Nephron progenitor cell (in vitro differentiated cells): ENCODE data around the gene HTT-AS.
A peak's percentile ranks its signal among the peaks of the same experiment; 100 is the strongest.
"Not testable (repeated sequence)": the region's sequence is repeated elsewhere in the genome, so short reads cannot be mapped to it uniquely, and the experiment has no call there.

Experiments
- DNase-seq: peaks from one replicate; pipeline ENCODE4 v3.0.0; 2021
- H3K27ac Mint-ChIP-seq: 2 replicates; pipeline ENCODE4 v1.8.0; 2021; ENCODE audit warnings: mild to moderate bottlenecking, moderate library complexity, mixed read lengths
- H3K27me3 Mint-ChIP-seq: 2 replicates; pipeline ENCODE4 v1.8.0; 2021; ENCODE audit warnings: mild to moderate bottlenecking, low read depth, mixed read lengths; ENCODE audit not compliant: poor library complexity
- H3K36me3 Mint-ChIP-seq: 2 replicates; pipeline ENCODE4 v1.8.0; 2021; ENCODE audit warnings: low read depth, mixed read lengths
- H3K4me1 Mint-ChIP-seq: 2 replicates; pipeline ENCODE4 v1.8.0; 2021; ENCODE audit warnings: mixed read lengths
- H3K4me3 Mint-ChIP-seq: 2 replicates; pipeline ENCODE4 v1.8.0; 2021; ENCODE audit warnings: mild to moderate bottlenecking, moderate library complexity, mixed read lengths
- H3K9me3 Mint-ChIP-seq: 2 replicates; pipeline ENCODE4 v1.8.0; 2021; ENCODE audit warnings: mild to moderate bottlenecking, moderate library complexity, mixed read lengths
- TF ChIP-seq, protein P1 (sequence below): fragments of 200-600 bp; sonication (generic); IDR thresholded peaks from 2 replicates; pipeline ENCODE4 v1.5.0; 2021; ENCODE audit warnings: antibody characterized with exemption

The HTT-AS gene

DNA sequence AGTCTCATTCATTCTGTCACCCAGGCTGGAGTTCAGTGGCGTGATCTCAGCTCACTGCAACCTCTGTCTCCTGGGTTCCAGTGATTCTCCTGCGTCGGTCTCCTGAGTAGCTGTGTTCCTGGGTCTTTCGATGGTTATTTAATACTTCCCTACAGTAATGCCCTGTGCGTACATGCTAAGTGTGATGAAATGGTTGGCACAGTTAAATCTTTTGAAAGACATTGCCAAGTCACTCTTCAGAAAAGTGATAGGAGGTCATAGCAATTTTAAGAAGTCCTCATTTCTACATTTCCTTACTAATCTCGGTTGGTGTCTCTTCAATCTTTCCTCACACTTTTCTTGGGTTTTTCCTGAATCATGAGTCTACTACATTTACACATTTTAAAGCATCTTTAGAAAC, 14.4 kb downstream of the HTT-AS start:
- TF ChIP-seq, protein P1, sequence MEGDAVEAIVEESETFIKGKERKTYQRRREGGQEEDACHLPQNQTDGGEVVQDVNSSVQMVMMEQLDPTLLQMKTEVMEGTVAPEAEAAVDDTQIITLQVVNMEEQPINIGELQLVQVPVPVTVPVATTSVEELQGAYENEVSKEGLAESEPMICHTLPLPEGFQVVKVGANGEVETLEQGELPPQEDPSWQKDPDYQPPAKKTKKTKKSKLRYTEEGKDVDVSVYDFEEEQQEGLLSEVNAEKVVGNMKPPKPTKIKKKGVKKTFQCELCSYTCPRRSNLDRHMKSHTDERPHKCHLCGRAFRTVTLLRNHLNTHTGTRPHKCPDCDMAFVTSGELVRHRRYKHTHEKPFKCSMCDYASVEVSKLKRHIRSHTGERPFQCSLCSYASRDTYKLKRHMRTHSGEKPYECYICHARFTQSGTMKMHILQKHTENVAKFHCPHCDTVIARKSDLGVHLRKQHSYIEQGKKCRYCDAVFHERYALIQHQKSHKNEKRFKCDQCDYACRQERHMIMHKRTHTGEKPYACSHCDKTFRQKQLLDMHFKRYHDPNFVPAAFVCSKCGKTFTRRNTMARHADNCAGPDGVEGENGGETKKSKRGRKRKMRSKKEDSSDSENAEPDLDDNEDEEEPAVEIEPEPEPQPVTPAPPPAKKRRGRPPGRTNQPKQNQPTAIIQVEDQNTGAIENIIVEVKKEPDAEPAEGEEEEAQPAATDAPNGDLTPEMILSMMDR, result no peak
- Mint-ChIP-seq H3K27ac (no peak overlapping the region), H3K36me3 (no peaks in the 10 kb centered on the region), H3K4me1 (no peaks in the 10 kb centered on the region), H3K27me3 (peaks cover 16% of the 10 kb centered on the region), H3K4me3 (no peak overlapping the region), H3K9me3 (peaks cover 33% of the 10 kb centered on the region)
- no peak for DNase-seq

DNA sequence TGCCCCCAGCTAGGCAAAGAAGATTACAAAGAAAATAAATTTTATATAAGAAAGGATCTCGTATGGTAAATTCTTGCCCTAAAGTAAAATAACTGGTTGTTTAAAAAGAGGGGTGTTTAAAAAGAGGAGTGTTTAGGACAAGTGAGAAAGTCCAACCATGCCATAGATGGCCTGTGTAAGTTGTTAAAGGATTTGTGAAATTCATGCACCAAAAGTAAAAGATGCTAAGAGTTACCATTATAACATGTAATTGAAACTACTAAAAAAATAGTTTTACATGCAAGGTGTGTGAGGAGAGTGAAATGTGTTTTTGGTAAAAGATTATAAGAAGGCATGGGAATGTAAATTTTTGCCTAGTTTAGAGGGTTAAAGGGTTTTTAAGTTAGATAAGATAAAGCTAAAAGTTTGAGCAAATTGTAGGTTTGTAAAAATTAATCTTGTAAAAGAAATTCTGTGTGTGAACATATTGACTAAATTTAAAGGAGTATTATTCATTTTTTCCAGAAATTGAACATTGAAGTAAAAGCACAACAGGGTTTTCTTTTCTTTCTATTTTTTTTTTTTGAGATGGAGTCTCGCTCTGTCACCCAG, 20.1 kb downstream of the HTT-AS start:
- no peaks in the 10 kb centered on the region for H3K4me1 Mint-ChIP-seq
- peaks cover 11% of the 10 kb centered on the region for H3K27me3 Mint-ChIP-seq
- peaks cover 52% of the 10 kb centered on the region for H3K9me3 Mint-ChIP-seq
- no peak overlapping the region for H3K4me3 Mint-ChIP-seq
- TF ChIP-seq, protein P1, result no peak
- DNase-seq, result no peak
- peaks cover 6% of the 10 kb centered on the region for H3K36me3 Mint-ChIP-seq
- H3K27ac Mint-ChIP-seq, result no peak overlapping the region

DNA sequence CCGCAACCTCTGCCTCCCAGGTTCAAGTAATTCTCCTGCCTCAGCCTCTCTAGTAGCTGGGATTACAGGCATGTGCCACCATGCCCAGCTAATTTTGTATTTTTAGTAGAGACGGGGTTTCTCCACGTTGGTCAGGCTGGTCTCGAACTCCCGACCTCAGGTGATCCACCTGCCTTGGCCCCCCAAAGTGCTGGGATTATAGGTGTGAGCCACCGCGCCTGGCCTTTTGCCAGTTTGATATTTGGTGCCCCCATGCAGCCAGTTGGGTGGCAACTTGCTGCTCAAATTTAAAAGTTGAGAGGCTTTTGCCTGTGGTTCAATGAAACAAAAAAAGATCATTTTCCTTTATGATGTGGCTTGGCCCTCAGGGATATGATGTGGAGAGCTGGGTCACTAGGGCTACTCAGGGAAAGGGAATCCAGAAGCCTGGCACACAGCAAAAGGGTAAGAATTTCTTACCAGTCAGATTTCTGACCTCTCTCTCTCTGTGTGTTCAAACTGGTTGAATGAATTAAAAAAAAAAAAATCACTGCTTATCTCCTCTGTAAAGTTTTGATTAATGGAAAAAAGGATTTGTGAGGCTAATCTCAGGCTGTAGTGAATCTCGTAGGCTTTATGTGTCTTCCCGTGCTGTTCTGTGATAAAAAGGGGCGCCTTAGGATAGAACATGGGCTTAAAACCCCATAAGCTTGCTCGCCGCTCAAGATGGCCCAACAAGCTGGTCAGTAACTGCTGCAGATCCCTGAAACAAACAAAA, 23.0 kb downstream of the HTT-AS start:
- H3K27ac Mint-ChIP-seq, result not testable (repeated sequence)

DNA sequence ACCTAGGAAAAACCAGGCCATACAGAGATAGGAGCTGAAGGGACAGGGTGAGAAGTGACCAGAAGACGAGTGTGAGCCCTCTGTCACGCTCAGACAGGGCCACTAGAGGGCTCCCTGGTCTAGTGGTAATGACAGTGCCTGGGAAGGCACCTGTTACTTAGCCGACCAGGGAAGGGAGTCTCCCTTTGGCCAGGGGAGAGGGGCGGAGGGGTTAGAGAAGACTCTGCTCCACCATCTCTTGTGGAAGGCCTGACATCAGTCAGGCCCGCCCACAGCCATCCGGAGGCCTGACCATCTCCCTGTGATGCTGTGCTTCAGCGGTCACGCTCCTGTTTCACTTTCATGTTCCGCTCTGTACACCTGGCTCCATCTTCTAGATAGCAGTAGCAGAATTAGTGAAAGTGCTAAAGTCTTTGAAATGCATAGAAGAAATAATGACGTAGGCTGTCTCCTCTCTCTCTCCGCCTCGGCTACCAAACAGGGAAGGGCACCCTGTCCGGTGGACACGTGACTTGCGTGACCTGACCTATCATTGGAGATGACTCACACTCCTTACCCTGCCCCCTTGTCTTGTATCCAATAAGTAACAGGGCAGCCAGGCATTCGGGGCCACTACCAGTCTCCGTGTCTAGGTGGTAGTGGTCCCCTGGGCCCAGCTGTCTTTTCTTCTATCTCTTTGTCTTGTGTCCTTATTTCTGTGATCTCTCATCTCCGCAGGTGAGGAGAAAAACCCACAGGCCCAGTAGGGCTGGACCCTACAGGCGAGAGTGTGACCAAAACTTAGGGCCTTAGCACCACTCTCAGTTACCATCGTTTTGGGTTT, 26.7 kb downstream of the HTT-AS start:
- Mint-ChIP-seq H3K4me1 (no peaks in the 10 kb centered on the region), H3K27ac (no peak overlapping the region), H3K36me3 (no peaks in the 10 kb centered on the region), H3K4me3 (no peak overlapping the region), H3K27me3 (peaks cover 34% of the 10 kb centered on the region), H3K9me3 (peaks cover 12% of the 10 kb centered on the region)
- peak; percentile 73 for DNase-seq
- TF ChIP-seq, protein P1, result peak; percentile 72

More for the DNA sequence above, 23.0 kb downstream of the HTT-AS start:
- H3K4me3 Mint-ChIP-seq, H3K4me1 Mint-ChIP-seq, H3K36me3 Mint-ChIP-seq, DNase-seq: not testable (repeated sequence)
- peaks cover 37% of the 10 kb centered on the region for H3K9me3 Mint-ChIP-seq
- H3K27me3 Mint-ChIP-seq, result peaks cover 19% of the 10 kb centered on the region

DNA sequence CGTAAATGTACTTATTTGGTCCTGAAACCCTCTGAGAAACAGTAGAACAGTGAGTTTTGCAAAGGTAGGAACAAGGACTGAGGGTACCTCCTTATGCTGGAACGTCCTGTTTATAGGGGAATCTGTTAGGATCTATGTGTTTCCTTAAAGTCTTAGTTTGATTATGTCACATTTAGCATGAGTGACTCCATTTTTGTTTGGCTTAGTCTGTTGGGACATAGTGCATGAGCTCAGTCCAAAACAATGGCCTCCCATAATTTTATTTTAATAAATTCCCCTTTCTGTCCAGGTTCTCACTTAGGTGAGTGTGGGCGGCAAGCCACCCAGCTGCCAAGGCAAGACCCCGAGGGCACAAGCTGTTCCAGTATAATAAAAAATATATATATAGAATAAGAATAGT, 27.7 kb downstream of the HTT-AS start:
- Mint-ChIP-seq H3K27ac (no peak overlapping the region), H3K9me3 (peaks cover 3% of the 10 kb centered on the region), H3K4me3 (no peak overlapping the region), H3K36me3 (no peaks in the 10 kb centered on the region), H3K27me3 (peaks cover 36% of the 10 kb centered on the region), H3K4me1 (no peaks in the 10 kb centered on the region)
- TF ChIP-seq, protein P1, result no peak
- DNase-seq, result no peak

DNA sequence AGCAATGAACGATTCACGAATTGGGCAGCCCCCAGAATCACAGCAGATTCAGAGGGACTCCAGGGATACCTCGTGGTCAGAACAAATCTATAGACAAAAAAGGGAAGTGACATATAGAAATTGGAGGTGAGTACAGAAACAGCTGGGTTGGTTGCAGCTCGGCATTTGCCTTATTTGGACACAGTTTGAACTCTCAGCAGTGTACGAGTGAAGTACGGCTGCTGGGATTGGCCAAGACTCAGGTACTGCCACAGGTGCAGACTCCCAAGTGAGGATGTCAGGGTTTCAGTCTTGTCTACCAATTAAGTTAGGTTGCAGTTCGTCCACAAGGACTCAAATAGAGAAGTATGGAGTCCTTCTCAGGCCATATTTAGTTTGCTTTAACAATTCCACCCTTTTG, 28.2 kb downstream of the HTT-AS start:
- H3K4me3 Mint-ChIP-seq, result no peak overlapping the region
- TF ChIP-seq, protein P1, result no peak
- H3K36me3 Mint-ChIP-seq, result no peaks in the 10 kb centered on the region
- DNase-seq, result no peak
- no peak overlapping the region for H3K27ac Mint-ChIP-seq
- peaks cover 35% of the 10 kb centered on the region for H3K27me3 Mint-ChIP-seq
- H3K9me3 Mint-ChIP-seq, result peaks cover 3% of the 10 kb centered on the region
- no peaks in the 10 kb centered on the region for H3K4me1 Mint-ChIP-seq
